DMS153 treated with DMSO at 0.1 percent for 48 hours (cell line): ENCODE results near the gene ARL15.
"Not testable (repeated sequence)": the region's sequence is repeated elsewhere in the genome, so short reads cannot be mapped to it uniquely, and the experiment has no call there.

ENCODE experiments used
- DNase-seq: peaks from one replicate; lab custom pipeline; 2025; ENCODE audit not compliant: unreplicated experiment; lab: John Stamatoyannopoulos, UW

Gene ARL15

DNA sequence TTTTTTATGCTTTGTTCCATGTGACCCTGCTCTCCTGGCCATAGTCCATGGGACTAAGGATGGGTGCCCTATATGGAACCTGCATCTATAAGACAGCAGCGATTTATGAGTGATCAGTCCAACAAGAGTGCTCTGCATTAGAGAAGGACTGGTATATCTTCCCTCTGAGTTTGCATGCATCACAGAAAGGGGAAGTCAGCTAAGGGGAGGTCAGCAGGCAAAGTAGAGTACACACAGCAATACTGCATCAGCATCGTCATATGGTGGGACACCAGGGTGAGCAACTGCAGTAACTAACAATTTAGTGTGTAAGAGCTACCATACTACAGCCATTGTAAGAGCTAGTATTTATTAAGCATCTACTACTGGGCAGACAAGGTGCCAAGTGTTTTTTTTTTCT is 438.6 kb downstream of the ARL15 start:
- no peak for DNase-seq

DNA sequence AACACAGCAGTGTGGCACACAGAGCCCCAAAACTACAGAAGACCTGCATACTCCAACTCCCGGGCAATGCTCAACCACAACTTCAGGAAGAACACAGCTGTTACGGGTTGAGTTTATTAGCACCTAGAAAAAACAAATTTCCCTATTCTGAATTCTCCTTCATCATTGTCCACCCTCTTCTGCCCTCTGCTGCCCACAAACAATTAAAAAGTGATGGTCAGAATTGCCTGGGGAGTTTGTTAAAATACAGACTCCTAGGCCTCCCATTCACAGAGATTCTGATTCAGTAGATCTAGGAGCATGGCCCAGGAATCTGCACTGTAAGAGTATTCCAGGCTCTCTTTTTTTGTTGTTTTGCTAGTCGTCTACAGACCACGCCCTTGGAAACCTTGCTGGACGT is 439.3 kb downstream of the ARL15 start:
- DNase-seq = no peak

DNA sequence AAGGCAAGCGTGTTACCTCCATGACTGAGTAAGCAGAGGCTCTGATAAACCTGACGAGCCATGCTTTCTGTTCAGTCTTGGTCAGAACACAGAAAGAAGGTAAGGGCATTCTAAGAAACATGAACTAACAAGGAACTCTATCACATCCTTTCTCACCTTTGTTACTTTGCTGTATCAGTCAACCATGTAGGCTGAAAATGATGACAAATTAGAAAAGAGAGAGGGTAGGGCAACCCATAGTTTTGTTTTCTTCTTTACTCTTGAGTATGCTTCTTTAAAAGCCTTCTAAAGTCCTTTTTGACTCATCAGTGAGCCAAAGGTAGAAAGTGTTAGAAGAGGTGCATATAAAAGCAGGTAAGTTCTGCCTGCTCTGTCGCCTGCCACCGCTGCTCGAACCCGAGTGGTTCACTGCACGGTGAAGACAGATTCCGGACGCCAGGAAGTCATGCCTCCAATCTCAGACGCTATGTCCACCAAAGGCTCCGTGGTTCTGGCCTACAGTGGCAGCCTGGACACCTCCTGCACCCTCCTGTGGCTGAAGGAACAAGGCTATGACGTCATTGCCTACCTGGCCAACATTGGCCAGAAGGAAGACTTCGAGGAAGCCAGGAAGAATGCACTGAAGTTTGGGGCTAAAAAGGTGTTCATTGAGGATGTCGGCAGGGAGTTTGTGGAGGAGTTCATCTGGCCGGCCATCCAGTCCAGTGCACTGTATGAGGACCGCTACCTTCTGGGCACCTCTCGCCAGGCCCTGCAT is 451.5 kb downstream of the ARL15 start:
- no peak for DNase-seq

DNA sequence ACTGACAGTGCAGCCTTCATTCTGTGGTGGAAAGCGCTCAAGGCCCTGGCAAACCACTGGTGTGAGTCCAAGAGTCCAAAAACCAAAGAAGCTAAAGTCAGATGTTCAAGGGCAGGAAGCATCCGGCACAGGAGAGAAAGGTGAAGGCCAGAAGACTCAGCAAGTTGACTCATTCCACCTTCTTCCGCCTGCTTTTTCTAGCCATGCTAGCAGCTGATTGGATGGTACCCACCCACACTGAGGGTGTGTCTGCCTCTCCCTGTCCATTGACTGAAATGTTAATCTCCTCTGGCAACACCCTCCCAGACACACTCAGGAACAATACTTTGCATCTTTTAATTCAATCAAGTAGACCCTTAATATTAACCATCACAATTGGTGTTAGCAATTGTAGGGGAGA is 453.9 kb downstream of the ARL15 start:
- DNase-seq = no peak

- DNase-seq = not testable (repeated sequence)
Measured at GRCh38 chr5:53836851-53837430, 473.4 kb downstream of the ARL15 start.

DNA sequence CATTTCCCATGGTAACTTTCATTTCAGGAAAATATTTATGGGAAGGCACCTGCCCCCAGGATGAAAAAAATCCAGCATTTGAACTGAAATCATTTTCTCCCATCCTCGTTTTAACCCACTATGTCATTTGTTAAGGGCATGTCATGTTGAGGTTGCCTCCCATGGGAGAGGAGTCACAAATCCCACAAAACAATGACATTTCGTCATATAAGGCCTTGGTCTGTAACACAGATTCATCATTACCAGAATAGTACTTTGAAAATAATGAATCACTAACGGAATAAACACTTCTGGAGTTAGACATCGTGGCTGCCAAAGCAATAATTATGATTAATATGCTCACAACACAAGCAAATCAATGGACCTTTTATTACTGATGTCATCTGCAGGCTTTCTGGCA is 475.9 kb downstream of the ARL15 start:
- DNase-seq = no peak
